A549 treated with CORT108297 at 1 μM for 4 hours (cell line): ENCODE results near the gene S100A9. TPM values are rescaled to one million over a fixed set of nuclear protein-coding genes. Genes with fewer than 3 reads are reported as not detected.

Experiments used
- total RNA-seq: library from RNA; stranded (reverse); fragments of 200-300 nt; extraction: Qiagen RNA extraction; gene quantifications from 5 replicates; pipeline ENCODE4 v1.2.3, GENCODE V29; 2022

Gene S100A9
- total RNA-seq, result 0.36 to 1.1 TPM (median 0.50 TPM) in 5 replicates

GRCh38 chr1:153357853-153358690 lies at the start of gene S100A9:
Gene S100A9, plus strand, starts transcription at chr1:153357854. Its CDS starts 430 bp downstream, at chr1:153358284.

GRCh38 chr1:153312570-153313186 lies 45.0 kb upstream of the S100A9 start, which contains the start of gene PGLYRP3:
Gene PGLYRP3, minus strand, starts transcription at chr1:153312952. Its CDS starts 2,287 bp downstream, at chr1:153310665.

GRCh38 chr1:153348511-153349362 lies 8.9 kb upstream of the S100A9 start, which contains the start of gene PGLYRP4:
Gene PGLYRP4, minus strand, starts transcription at chr1:153348841. Its CDS starts 909 bp downstream, at chr1:153347932.

GRCh38 chr1:153375511-153375910 lies 17.9 kb downstream of the S100A9 start, which contains the start of gene S100A12:
Gene S100A12, minus strand, starts transcription at chr1:153375621. Its CDS starts 1,029 bp downstream, at chr1:153374592.

GRCh38 chr1:153390938-153391710 lies 33.5 kb downstream of the S100A9 start, which contains the start of gene S100A8:
Gene S100A8, minus strand, starts transcription at chr1:153391073. Its CDS starts 538 bp downstream, at chr1:153390535.

Other genes starting within 250 kb of the S100A9 start
- gene SPRR2F, start 244.3 kb upstream of the S100A9 start, total RNA-seq, result not detected in 5 replicates
- gene SPRR2G, start 207.0 kb upstream of the S100A9 start, total RNA-seq, result not detected in 5 replicates
- gene LELP1, start 154.4 kb upstream of the S100A9 start, total RNA-seq, result not detected in 5 replicates
- gene PRR9, start 140.3 kb upstream of the S100A9 start, total RNA-seq, result not detected in 5 replicates
- gene LORICRIN, start 98.2 kb upstream of the S100A9 start, total RNA-seq, result not detected in 5 replicates
- not detected in 5 replicates for gene PGLYRP3, start 44.9 kb upstream of the S100A9 start, total RNA-seq
- not detected in 5 replicates for gene PGLYRP4, start 9.0 kb upstream of the S100A9 start, total RNA-seq
- gene S100A12, start 17.8 kb downstream of the S100A9 start, total RNA-seq, result not detected in 5 replicates
- not detected in 5 replicates for gene S100A8, start 33.2 kb downstream of the S100A9 start, total RNA-seq
- gene S100A7A, start 58.7 kb downstream of the S100A9 start, total RNA-seq, result not detected in 5 replicates
- not detected in 5 replicates for gene S100A7, start 102.8 kb downstream of the S100A9 start, total RNA-seq
- gene S100A6, start 178.1 kb downstream of the S100A9 start, total RNA-seq, result 3,058 to 3,788 TPM (median 3,444 TPM) in 5 replicates
- gene S100A5, start 183.1 kb downstream of the S100A9 start, total RNA-seq, result 0.70 to 1.1 TPM (median 0.81 TPM) in 5 replicates
- 1,610 to 1,903 TPM (median 1,713 TPM) in 5 replicates for gene S100A4, start 188.0 kb downstream of the S100A9 start, total RNA-seq
- gene S100A3, start 191.4 kb downstream of the S100A9 start, total RNA-seq, result 93.8 to 105 TPM (median 100 TPM) in 5 replicates
- gene S100A2, start 208.0 kb downstream of the S100A9 start, total RNA-seq, result 16.0 to 29.8 TPM (median 24.0 TPM) in 5 replicates